SK-N-SH (cell line): ENCODE data around the gene CHST13. TPM values are rescaled to one million over a fixed set of nuclear protein-coding genes. Genes with fewer than 3 reads are reported as not detected.

Source experiments
- CTCF ChIA-PET: fragments of 300-600, 350-600 bp; formaldehyde crosslinking; extraction: SDS; loops from one replicate; lab custom pipeline; 2021; lab: Yijun Ruan, JAX
- POLR2A ChIA-PET: fragments of 350-600 bp; sonication (Branson Sonifier 250); formaldehyde crosslinking; extraction: SDS; loops from one replicate; lab custom pipeline; 2020; ENCODE audit warnings: antibody characterized with exemption, inconsistent platforms; lab: Yijun Ruan, JAX
- DNase-seq: peaks from one replicate; pipeline ENCODE4 v3.0.0; 2012
- H2AFZ ChIP-seq: fragments of 200-600 bp; sonication (generic); 2 replicates; pipeline ENCODE4 v1.8.1; 2016; ENCODE audit warnings: antibody characterized with exemption, mild to moderate bottlenecking, low read depth
- H3F3A ChIP-seq: fragments of 200-600 bp; sonication (generic); replicated peaks from 2 replicates; pipeline ENCODE3; 2016; ENCODE audit warnings: antibody characterized with exemption, mild to moderate bottlenecking; ENCODE audit not compliant: insufficient read depth
- H3K27ac ChIP-seq, 2 experiments: fragments of 200-500 bp in 1 of 2; fragments of 200-600 bp in 1 of 2; sonication (Bioruptor generic) in 1 of 2; sonication (generic), shearing (Covaris generic) in 1 of 2; 2 replicates each; pipeline versions ENCODE4 v1.5.1 to v1.6.1; 2014 to 2016; ENCODE audit warnings: low read depth in 2 of 2, inconsistent platforms in 1 of 2, low read length in 1 of 2, mild to moderate bottlenecking in 1 of 2, mixed read lengths in 1 of 2
- H3K27me3 ChIP-seq: fragments of 200-600 bp; sonication (generic), shearing (Covaris generic); 2 replicates; pipeline ENCODE4 v1.6.1; 2016; ENCODE audit warnings: mixed run types; ENCODE audit not compliant: insufficient read depth
- H3K36me3 ChIP-seq, 2 experiments: fragments of 200-500 bp in 1 of 2; fragments of 200-600 bp in 1 of 2; sonication (Bioruptor generic) in 1 of 2; sonication (generic) in 1 of 2; replicated peaks in 1 of 2; 2 replicates each; pipeline versions ENCODE3 to v1.5.1; 2014 to 2016; ENCODE audit warnings: low read length in 1 of 2, mild to moderate bottlenecking in 1 of 2; ENCODE audit not compliant: insufficient read depth in 2 of 2, control insufficient read depth in 1 of 2
- H3K4me1 ChIP-seq, 2 experiments: fragments of 200-500 bp in 1 of 2; fragments of 200-600 bp in 1 of 2; sonication (Bioruptor generic) in 1 of 2; sonication (generic), shearing (Covaris generic) in 1 of 2; 2 replicates each; pipeline versions ENCODE4 v1.5.1 to v1.6.1; 2014 to 2016; ENCODE audit warnings: low read depth in 1 of 2, low read length in 1 of 2, mixed run types in 1 of 2; ENCODE audit not compliant: insufficient read depth in 2 of 2, control insufficient read depth in 1 of 2
- H3K4me2 ChIP-seq: fragments of 200-600 bp; sonication (generic), shearing (Covaris generic); 2 replicates; pipeline ENCODE4 v1.6.1; 2017; ENCODE audit warnings: mixed run types
- H3K4me3 ChIP-seq, 2 experiments: fragments of 200-500 bp in 1 of 2; fragments of 200-600 bp in 1 of 2; sonication (Bioruptor generic) in 1 of 2; sonication (generic), shearing (Covaris generic) in 1 of 2; 2 replicates each; pipeline versions ENCODE4 v1.5.1 to v1.8.1; 2014 to 2016; ENCODE audit warnings: low read depth in 2 of 2, inconsistent platforms in 1 of 2, low read length in 1 of 2, mild to moderate bottlenecking in 1 of 2, mixed read lengths in 1 of 2, moderate library complexity in 1 of 2
- H3K79me2 ChIP-seq: fragments of 200-600 bp; sonication (generic); 2 replicates; pipeline ENCODE4 v1.8.1; 2017; ENCODE audit warnings: mild to moderate bottlenecking; ENCODE audit not compliant: insufficient read depth
- H3K9ac ChIP-seq: fragments of 200-600 bp; sonication (generic); 2 replicates; pipeline ENCODE4 v1.6.1; 2017; ENCODE audit warnings: mixed run types
- H3K9me2 ChIP-seq: fragments of 200-600 bp; sonication (generic); 2 replicates; pipeline ENCODE4 v1.6.1; 2017; ENCODE audit warnings: mixed run types
- H3K9me3 ChIP-seq: fragments of 200-600 bp; sonication (generic); 2 replicates; pipeline ENCODE4 v1.6.1; 2017; ENCODE audit warnings: mixed run types, mild to moderate bottlenecking, moderate library complexity
- H4K20me1 ChIP-seq: fragments of 200-600 bp; sonication (generic); 2 replicates; pipeline ENCODE4 v1.6.1; 2017; ENCODE audit warnings: mild to moderate bottlenecking, mixed run types; ENCODE audit not compliant: insufficient read depth
- CHD2 ChIP-seq: fragments of 150-350 bp; IDR thresholded peaks from 2 replicates; pipeline ENCODE4 v1.6.1; 2018; ENCODE audit warnings: low read length; ENCODE audit not compliant: partially characterized antibody
- CTCF ChIP-seq: fragments of 200-600 bp; sonication (generic); IDR thresholded peaks from 2 replicates; pipeline ENCODE4 v1.6.1; 2017; ENCODE audit warnings: antibody characterized with exemption, mild to moderate bottlenecking, moderate library complexity
- ELF1 ChIP-seq: IDR thresholded peaks from 2 replicates; pipeline ENCODE4 v1.4.0; 2012
- EP300 ChIP-seq, 2 experiments: IDR thresholded peaks; 2 replicates each; pipeline versions ENCODE4 v1.4.0 to v1.6.1; 2012; ENCODE audit warnings: borderline replicate concordance in 1 of 2, low read depth in 1 of 2, low read length in 1 of 2
- EZH2phosphoT487 ChIP-seq: fragments of 200-600 bp; sonication (generic); IDR thresholded peaks from 2 replicates; pipeline ENCODE4 v1.6.1; 2017; ENCODE audit warnings: low read depth, mixed run types, mild to moderate bottlenecking, antibody characterized with exemption, moderate library complexity, borderline replicate concordance
- FOXJ3 ChIP-seq: sonication (generic); formaldehyde crosslinking; IDR thresholded peaks from 2 replicates; pipeline ENCODE4 v1.5.1; 2020; ENCODE audit warnings: mild to moderate bottlenecking, missing genetic modification reagents
- FOXM1 ChIP-seq: IDR thresholded peaks from 2 replicates; pipeline ENCODE4 v1.4.0; 2012; ENCODE audit warnings: low read depth, mild to moderate bottlenecking
- GATA2 ChIP-seq: sonication (generic); formaldehyde crosslinking; IDR thresholded peaks from 2 replicates; pipeline ENCODE4 v1.5.0; 2020; ENCODE audit warnings: mild to moderate bottlenecking, missing genetic modification reagents
- MXI1 ChIP-seq: IDR thresholded peaks from 2 replicates; pipeline ENCODE4 v1.6.1; 2012; ENCODE audit warnings: mild to moderate bottlenecking, low read depth, low read length, improper control_type of control experiment
- POLR2AphosphoS5 ChIP-seq: IDR thresholded peaks from 2 replicates; pipeline ENCODE4 v1.6.1; 2012; ENCODE audit warnings: low read depth, low read length
- RCOR1 ChIP-seq: fragments of 150-350 bp; IDR thresholded peaks from 2 replicates; pipeline ENCODE4 v1.6.1; 2017; ENCODE audit warnings: antibody characterized with exemption, low read length
- SIN3A ChIP-seq: IDR thresholded peaks from 2 replicates; pipeline ENCODE4 v1.6.1; 2012; ENCODE audit warnings: low read depth, mild to moderate bottlenecking, low read length, moderate library complexity, borderline replicate concordance
- SMC3 ChIP-seq: IDR thresholded peaks from 2 replicates; pipeline ENCODE4 v1.6.1; 2012; ENCODE audit warnings: low read depth, low read length, improper control_type of control experiment
- TAF1 ChIP-seq: IDR thresholded peaks from 2 replicates; pipeline ENCODE4 v1.6.1; 2012; ENCODE audit warnings: low read depth, mild to moderate bottlenecking, low read length, moderate library complexity, borderline replicate concordance
- TCF12 ChIP-seq: IDR thresholded peaks from 2 replicates; pipeline ENCODE4 v1.4.0; 2012
- TEAD4 ChIP-seq: IDR thresholded peaks from 2 replicates; pipeline ENCODE4 v1.4.0; 2012; ENCODE audit warnings: mild to moderate bottlenecking, borderline replicate concordance; ENCODE audit not compliant: insufficient read depth
- USF1 ChIP-seq: IDR thresholded peaks from 2 replicates; pipeline ENCODE4 v1.4.0; 2012; ENCODE audit warnings: low read depth, borderline replicate concordance
- YY1 ChIP-seq: IDR thresholded peaks from 2 replicates; pipeline ENCODE4 v1.4.0; 2012; ENCODE audit warnings: low read depth, mild to moderate bottlenecking
- WGBS: methylation state at CpG from one replicate; pipeline ENCODE4 v1.1.6; 2017; ENCODE audit warnings: low lambda C conversion rate; 5-methylcytosine and 5-hydroxymethylcytosine counted together
- polyA plus RNA-seq, 3 experiments: library from polyadenylated mRNA; depleted of rRNA; stranded (reverse); fragments of >200 nt; gene quantifications; 2 replicates each; pipeline ENCODE4 v1.2.3, GENCODE V29; 2012
- TF ChIP-seq, protein P1 (sequence below): IDR thresholded peaks from 2 replicates; pipeline ENCODE4 v1.4.0; 2012; ENCODE audit warnings: low read depth

The CHST13 gene
- polyA plus RNA-seq, 1 of the 3 experiments (the other 2 are of a cell fraction): 0.41 TPM

GRCh38 chr3:126554560-126555525, 30.9 kb downstream of the CHST13 start:
- Histone ChIP-seq H3K9me3 (no peaks in the 10 kb centered on the region), H3F3A (no peaks in the 10 kb centered on the region), H3K4me2 (no peak overlapping the region), H3K4me3 (no peak overlapping the region), H3K79me2 (no peaks in the 10 kb centered on the region), H3K4me1 (peaks cover 0 to 11% of the 10 kb centered on the region in 2 experiments; a peak in 1 of 4 replicates), H3K27ac (no peak overlapping the region), H3K9me2 (no peaks in the 10 kb centered on the region), H3K36me3 (no peaks in the 10 kb centered on the region), H3K9ac (no peak overlapping the region), H2AFZ (no peak overlapping the region), H4K20me1 (no peaks in the 10 kb centered on the region), H3K27me3 (no peaks in the 10 kb centered on the region)
- 85% methylated on average over 11 of the region's 19 CpGs for WGBS
- CTCF ChIA-PET: interaction anchor here (0.6 to 2.2 kb wide), 3 partner anchors 10 to 38 kb away, joined by 3 to 6 read pairs (median 3); no protein-coding TSS in a partner anchor
- no peak for TF ChIP-seq ELF1
- no peak for TF ChIP-seq USF1
- TF ChIP-seq TEAD4: no peak
- no peak for TF ChIP-seq RCOR1
- no peak for TF ChIP-seq YY1
- TF ChIP-seq, protein P1, sequence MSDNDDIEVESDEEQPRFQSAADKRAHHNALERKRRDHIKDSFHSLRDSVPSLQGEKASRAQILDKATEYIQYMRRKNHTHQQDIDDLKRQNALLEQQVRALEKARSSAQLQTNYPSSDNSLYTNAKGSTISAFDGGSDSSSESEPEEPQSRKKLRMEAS: no peak
- TF ChIP-seq FOXM1: no peak
- no peak for TF ChIP-seq EP300 (IDR thresholded peaks at IDR 0.05; ENCODE audit: borderline replicate concordance in 1 of 2, low read depth in 1 of 2, low read length in 1 of 2)
- TF ChIP-seq FOXJ3 (CRISPR knock-in tag): no peak
- TF ChIP-seq CTCF: no peak
- TF ChIP-seq MXI1: no peak
- TF ChIP-seq TAF1: no peak
- no peak for TF ChIP-seq POLR2AphosphoS5
- TF ChIP-seq EZH2phosphoT487: no peak
- no peak for TF ChIP-seq SIN3A
- no peak for TF ChIP-seq CHD2
- no peak for TF ChIP-seq TCF12
- no peak for TF ChIP-seq SMC3
- no peak for TF ChIP-seq GATA2 (CRISPR knock-in tag)
- POLR2A ChIA-PET: no interaction called here
- DNase-seq: no peak
